ENCODE data around the gene CHID1. TPM values are rescaled to one million over a fixed set of nuclear protein-coding genes. Genes with fewer than 3 reads are reported as not detected.

CHID1 gene
- total RNA-seq, 2 experiments from 2014 or later: 69.8 to 72.0 TPM

GRCh38 chr11:841981-842369 lies 68.6 kb downstream of the CHID1 start:
- H3K36me3 Mint-ChIP-seq (ENCODE audit: low read depth): peaks cover 19% of the 10 kb centered on the region
- H3K4me1 Mint-ChIP-seq (ENCODE audit: low read depth): peaks cover 33% of the 10 kb centered on the region
- CTCF ChIA-PET: interaction anchor here (1.4 to 1.5 kb wide), 2 partner anchors 14 to 31 kb away, joined by 3 read pairs; partner anchors contain the start of gene CRACR2B
- intact Hi-C loops (cut with micrococcal nuclease): no loop called here
- H3K27me3 Mint-ChIP-seq: peaks cover 2% of the 10 kb centered on the region
- peak overlapping the region; percentile 85 for H3K4me3 Mint-ChIP-seq
- peak overlapping the region; percentile 87 for H3K27ac Mint-ChIP-seq
- no peaks in the 10 kb centered on the region for H3K9me3 Mint-ChIP-seq
- ATAC-seq: peak; percentile 24
- POLR2A ChIA-PET: interaction anchor here (0.7 to 21.1 kb wide), 6 partner anchors 14 to 85 kb away, joined by 3 to 273 read pairs (median 5); partner anchors contain the start of genes CD151, CRACR2B, PNPLA2 and RPLP2
- no peak for TF ChIP-seq CTCF (IDR thresholded peaks at IDR 0.05)
- DNase-seq: no peak

- Mint-ChIP-seq H3K4me3 (peak overlapping the region; percentile 85), H3K27ac (no peak overlapping the region)
- CTCF ChIA-PET: interaction anchor here (1.1 kb wide), 1 partner anchor 56 kb away, joined by 3 read pairs; no protein-coding TSS in a partner anchor
Measured at GRCh38 chr11:839875-840617, 70.6 kb downstream of the CHID1 start.

GRCh38 chr11:839280-839623 lies 71.4 kb downstream of the CHID1 start:
- Mint-ChIP-seq H3K4me1 (ENCODE audit: low read depth) (peaks cover 31% of the 10 kb centered on the region), H3K27me3 (peaks cover 1% of the 10 kb centered on the region), H3K36me3 (ENCODE audit: low read depth) (peaks cover 19% of the 10 kb centered on the region), H3K9me3 (no peaks in the 10 kb centered on the region), H3K4me3 (no peak overlapping the region), H3K27ac (no peak overlapping the region)
- CTCF ChIA-PET: no interaction called here
- TF ChIP-seq CTCF (IDR thresholded peaks at IDR 0.05): no peak
- intact Hi-C loops (cut with micrococcal nuclease): no loop called here
- ATAC-seq: no peak
- DNase-seq: no peak
- POLR2A ChIA-PET: interaction anchor here (8.2 to 21.1 kb wide), 2 partner anchors 11 to 23 kb away, joined by 81 to 273 read pairs; partner anchors contain the start of genes CD151, CRACR2B, PNPLA2 and RPLP2

More at GRCh38 chr11:839875-840617, 70.6 kb downstream of the CHID1 start:
- Mint-ChIP-seq H3K4me1 (ENCODE audit: low read depth) (peaks cover 33% of the 10 kb centered on the region), H3K9me3 (no peaks in the 10 kb centered on the region), H3K27me3 (no peaks in the 10 kb centered on the region), H3K36me3 (ENCODE audit: low read depth) (peaks cover 19% of the 10 kb centered on the region)
- ATAC-seq: no peak
- no peak for DNase-seq
- POLR2A ChIA-PET: interaction anchor here (0.9 to 21.1 kb wide), 3 partner anchors 12 to 24 kb away, joined by 3 to 273 read pairs (median 81); partner anchors contain the start of genes CD151, CRACR2B, PNPLA2 and RPLP2
- no peak for TF ChIP-seq CTCF (IDR thresholded peaks at IDR 0.05)
- intact Hi-C loops (cut with micrococcal nuclease): no loop called here

- H3K9me3 Mint-ChIP-seq: no peaks in the 10 kb centered on the region
- H3K27ac Mint-ChIP-seq: peak overlapping the region; percentile 46
- H3K4me1 Mint-ChIP-seq (ENCODE audit: low read depth): peaks cover 31% of the 10 kb centered on the region
- ChIA-PET POLR2A (interaction anchor here (8.2 to 21.1 kb wide), 2 partner anchors 10 to 23 kb away, joined by 81 to 273 read pairs; partner anchors contain the start of genes CD151, CRACR2B, PNPLA2 and RPLP2), CTCF (interaction anchor here (1.9 kb wide), 1 partner anchor 9 kb away, joined by 7 read pairs; no protein-coding TSS in a partner anchor)
- DNase-seq (no peak), ATAC-seq (no peak)
- intact Hi-C loops (cut with micrococcal nuclease): no loop called here
- H3K27me3 Mint-ChIP-seq: peaks cover 3% of the 10 kb centered on the region
- TF ChIP-seq CTCF (IDR thresholded peaks at IDR 0.05): no peak
- H3K36me3 Mint-ChIP-seq (ENCODE audit: low read depth): peaks cover 19% of the 10 kb centered on the region
- H3K4me3 Mint-ChIP-seq: no peak overlapping the region
Measured at GRCh38 chr11:838441-839279, 72.0 kb downstream of the CHID1 start.

Data from activated CD8-positive, alpha-beta T cell treated with anti-CD3 and anti-CD28 coated beads for 36 hours (primary cell).